C4-2B (cell line): ENCODE results near the gene PPM1F.

Source experiments
- H3K27ac ChIP-seq: fragments of 450-650 bp; 2 replicates; pipeline ENCODE4 v1.5.1; 2017
- CTCF ChIP-seq: fragments of 450-650 bp; conservative IDR thresholded peaks from 2 replicates; pipeline ENCODE4 v1.5.1; 2017; ENCODE audit warnings: mild to moderate bottlenecking
- ZFX ChIP-seq: fragments of 450-650 bp; IDR thresholded peaks from 2 replicates; pipeline ENCODE4 v1.6.1; 2017

Gene PPM1F

GRCh38 chr22:21948824-21949568 is 3.7 kb downstream of the PPM1F start:
- H3K27ac ChIP-seq, result no peak overlapping the region
- no peak for TF ChIP-seq ZFX
- no peak for TF ChIP-seq CTCF

- TF ChIP-seq ZFX (no peak), CTCF (no peak)
- no peak overlapping the region for H3K27ac ChIP-seq
Observed at GRCh38 chr22:21948390-21948789, 4.3 kb downstream of the PPM1F start.

GRCh38 chr22:21947040-21948014 is 5.3 kb downstream of the PPM1F start:
- no peak overlapping the region for H3K27ac ChIP-seq
- no peak for TF ChIP-seq ZFX
- TF ChIP-seq CTCF, result peak; percentile 32; the same call in 1 of the 2 replicates

- no peak overlapping the region for H3K27ac ChIP-seq
- TF ChIP-seq ZFX (no peak), CTCF (no peak)
Observed at GRCh38 chr22:21946262-21946925, 6.3 kb downstream of the PPM1F start.

- TF ChIP-seq ZFX (no peak), CTCF (no peak)
Observed at GRCh38 chr22:21945453-21946261, 7.0 kb downstream of the PPM1F start.

GRCh38 chr22:21944871-21945270 is 7.8 kb downstream of the PPM1F start:
- H3K27ac ChIP-seq, result no peak overlapping the region
- TF ChIP-seq CTCF (no peak), ZFX (no peak)

More at GRCh38 chr22:21945453-21946261, 7.0 kb downstream of the PPM1F start:
- H3K27ac ChIP-seq, result no peak overlapping the region
